ENCODE measurements around the gene FAM234A. TPM values are rescaled to one million over a fixed set of nuclear protein-coding genes. Genes with fewer than 3 reads are reported as not detected.

Gene FAM234A
- polyA plus RNA-seq, 1 experiment, result 75.5 TPM

- Histone ChIP-seq H3K36me3 (ENCODE audit: control insufficient read depth, insufficient read depth, low read length) (no peaks in the 10 kb centered on the region), H3K4me3 (ENCODE audit: low read depth, low read length) (no peak overlapping the region), H3K27me3 (ENCODE audit: control insufficient read depth, insufficient read depth, low read length) (no peaks in the 10 kb centered on the region)
- CTCF ChIA-PET, result no interaction called here
- POLR2A ChIA-PET, result interaction anchor here (0.7 kb wide), 1 partner anchor 1914 kb away, joined by 3 read pairs; no protein-coding TSS in a partner anchor
- no peak for TF ChIP-seq CTCF (IDR thresholded peaks at IDR 0.05; ENCODE audit: insufficient read depth, low read depth, low read length)
- DNase-seq (ENCODE audit: low read depth), result no peak
Observed at GRCh38 chr16:239948-240277, 5.3 kb downstream of the FAM234A start.

GRCh38 chr16:240559-240958, 5.9 kb downstream of the FAM234A start:
- Histone ChIP-seq H3K27me3 (ENCODE audit: control insufficient read depth, insufficient read depth, low read length) (no peaks in the 10 kb centered on the region), H3K36me3 (ENCODE audit: control insufficient read depth, insufficient read depth, low read length) (no peaks in the 10 kb centered on the region), H3K4me3 (ENCODE audit: low read depth, low read length) (no peak overlapping the region)
- CTCF ChIA-PET, result no interaction called here
- no peak for DNase-seq (ENCODE audit: low read depth)
- no peak for TF ChIP-seq CTCF (IDR thresholded peaks at IDR 0.05; ENCODE audit: insufficient read depth, low read depth, low read length)
- POLR2A ChIA-PET, result no interaction called here

- no peak for TF ChIP-seq CTCF (IDR thresholded peaks at IDR 0.05; ENCODE audit: insufficient read depth, low read depth, low read length)
- Histone ChIP-seq H3K27me3 (ENCODE audit: control insufficient read depth, insufficient read depth, low read length) (no peaks in the 10 kb centered on the region), H3K36me3 (ENCODE audit: control insufficient read depth, insufficient read depth, low read length) (no peaks in the 10 kb centered on the region), H3K4me3 (ENCODE audit: low read depth, low read length) (no peak overlapping the region)
- no peak for DNase-seq (ENCODE audit: low read depth)
- ChIA-PET POLR2A (no interaction called here), CTCF (no interaction called here)
Observed at GRCh38 chr16:242281-242680, 7.7 kb downstream of the FAM234A start.

- no peaks in the 10 kb centered on the region for H3K27me3 ChIP-seq (ENCODE audit: control insufficient read depth, insufficient read depth, low read length)
- TF ChIP-seq CTCF (IDR thresholded peaks at IDR 0.05; ENCODE audit: insufficient read depth, low read depth, low read length), result no peak
- ChIA-PET POLR2A (no interaction called here), CTCF (interaction anchor here (0.9 kb wide), 1 partner anchor 10 kb away, joined by 3 read pairs; no protein-coding TSS in a partner anchor)
- no peak overlapping the region for H3K4me3 ChIP-seq (ENCODE audit: low read depth, low read length)
- no peak for DNase-seq (ENCODE audit: low read depth)
- no peaks in the 10 kb centered on the region for H3K36me3 ChIP-seq (ENCODE audit: control insufficient read depth, insufficient read depth, low read length)
Observed at GRCh38 chr16:243348-243747, 8.7 kb downstream of the FAM234A start.

GRCh38 chr16:245105-245504, 10.5 kb downstream of the FAM234A start:
- POLR2A ChIA-PET, result no interaction called here
- no peak for DNase-seq (ENCODE audit: low read depth)
- CTCF ChIA-PET, result interaction anchor here (0.7 to 1.3 kb wide), 2 partner anchors 117 to 348 kb away, joined by 3 read pairs; no protein-coding TSS in a partner anchor
- H3K27me3 ChIP-seq (ENCODE audit: control insufficient read depth, insufficient read depth, low read length), result no peaks in the 10 kb centered on the region
- no peak for TF ChIP-seq CTCF (IDR thresholded peaks at IDR 0.05; ENCODE audit: insufficient read depth, low read depth, low read length)
- no peak overlapping the region for H3K4me3 ChIP-seq (ENCODE audit: low read depth, low read length)
- peaks cover 1% of the 10 kb centered on the region; the same call in 1 of the 2 replicates for H3K36me3 ChIP-seq (ENCODE audit: control insufficient read depth, insufficient read depth, low read length)

All from BJ (cell line).